Stimulated activated CD4-positive, alpha-beta T cell treated with anti-CD3 and anti-CD28 coated beads, Interleukin-2, amount 100 ng/mL, for 48 hours (primary cell): ENCODE data around the gene RAE1.

ENCODE experiments used
- DNase-seq, 2 donors: peaks; one replicate each; pipeline ENCODE4 v3.0.0-alpha.2; 2020

The RAE1 gene

GRCh38 chr20:57402206-57403125, 51.4 kb downstream of the RAE1 start:
- DNase-seq, result no peak

- DNase-seq, result no peak
These were observed 52.2 kb downstream of the RAE1 start for GRCh38 chr20:57403216-57403615.

- DNase-seq, result no peak
These were observed 53.0 kb downstream of the RAE1 start for GRCh38 chr20:57404006-57404405.

GRCh38 chr20:57404419-57405072, 53.5 kb downstream of the RAE1 start:
- no peak for DNase-seq

GRCh38 chr20:57405236-57406016, 54.4 kb downstream of the RAE1 start:
- DNase-seq, result no peak

GRCh38 chr20:57407541-57407956, 56.5 kb downstream of the RAE1 start:
- no peak for DNase-seq

GRCh38 chr20:57408131-57408530, 57.1 kb downstream of the RAE1 start:
- no peak for DNase-seq

GRCh38 chr20:57408536-57409233, 57.6 kb downstream of the RAE1 start:
- DNase-seq, result no peak

- DNase-seq, result no peak
These were observed 58.2 kb downstream of the RAE1 start for GRCh38 chr20:57409316-57409671.

GRCh38 chr20:57409672-57410397, 58.8 kb downstream of the RAE1 start:
- DNase-seq, result no peak

GRCh38 chr20:57410398-57410920, 59.4 kb downstream of the RAE1 start:
- DNase-seq, result no peak

GRCh38 chr20:57410924-57411323, 59.9 kb downstream of the RAE1 start:
- no peak for DNase-seq

GRCh38 chr20:57411406-57412283, 60.6 kb downstream of the RAE1 start:
- DNase-seq, result no peak

GRCh38 chr20:57412347-57413029, 61.4 kb downstream of the RAE1 start:
- no peak for DNase-seq

- DNase-seq, result no peak
These were observed 62.9 kb downstream of the RAE1 start for GRCh38 chr20:57413986-57414385.

GRCh38 chr20:57414867-57415592, 64.0 kb downstream of the RAE1 start:
- no peak for DNase-seq

- DNase-seq, result no peak
These were observed 64.7 kb downstream of the RAE1 start for GRCh38 chr20:57415771-57416170.

- no peak for DNase-seq
These were observed 65.4 kb downstream of the RAE1 start for GRCh38 chr20:57416296-57417022.
